Measurements from ENCODE around the gene MLLT1.

DNA sequence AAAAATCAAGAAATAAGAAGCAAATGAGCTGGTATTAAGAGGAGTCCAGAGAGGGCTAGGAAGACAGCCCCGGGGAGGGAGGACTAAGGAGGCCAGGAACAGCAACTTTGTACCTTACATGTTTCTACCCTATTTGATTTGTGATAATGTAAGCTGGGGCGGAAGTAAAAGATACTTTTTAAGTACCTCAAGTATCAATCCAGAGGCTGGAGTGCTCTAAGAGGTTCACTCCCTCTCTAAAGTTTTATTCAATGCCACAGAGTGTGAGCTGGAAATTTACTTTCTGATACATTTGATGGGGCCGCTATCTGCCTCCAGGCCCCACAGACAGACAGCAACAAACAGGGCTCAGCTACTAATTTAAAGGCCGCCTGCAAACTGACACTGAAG, 11.4 kb downstream of the MLLT1 start:
- TF ChIP-seq, protein P1, sequence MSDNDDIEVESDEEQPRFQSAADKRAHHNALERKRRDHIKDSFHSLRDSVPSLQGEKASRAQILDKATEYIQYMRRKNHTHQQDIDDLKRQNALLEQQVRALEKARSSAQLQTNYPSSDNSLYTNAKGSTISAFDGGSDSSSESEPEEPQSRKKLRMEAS (IDR thresholded peaks at IDR 0.05; ENCODE audit: low read depth, low read length), result no peak
- no peak for TF ChIP-seq POLR2A (IDR thresholded peaks at IDR 0.05; ENCODE audit: extremely low read depth, insufficient read length)
- TF ChIP-seq, protein P2, sequence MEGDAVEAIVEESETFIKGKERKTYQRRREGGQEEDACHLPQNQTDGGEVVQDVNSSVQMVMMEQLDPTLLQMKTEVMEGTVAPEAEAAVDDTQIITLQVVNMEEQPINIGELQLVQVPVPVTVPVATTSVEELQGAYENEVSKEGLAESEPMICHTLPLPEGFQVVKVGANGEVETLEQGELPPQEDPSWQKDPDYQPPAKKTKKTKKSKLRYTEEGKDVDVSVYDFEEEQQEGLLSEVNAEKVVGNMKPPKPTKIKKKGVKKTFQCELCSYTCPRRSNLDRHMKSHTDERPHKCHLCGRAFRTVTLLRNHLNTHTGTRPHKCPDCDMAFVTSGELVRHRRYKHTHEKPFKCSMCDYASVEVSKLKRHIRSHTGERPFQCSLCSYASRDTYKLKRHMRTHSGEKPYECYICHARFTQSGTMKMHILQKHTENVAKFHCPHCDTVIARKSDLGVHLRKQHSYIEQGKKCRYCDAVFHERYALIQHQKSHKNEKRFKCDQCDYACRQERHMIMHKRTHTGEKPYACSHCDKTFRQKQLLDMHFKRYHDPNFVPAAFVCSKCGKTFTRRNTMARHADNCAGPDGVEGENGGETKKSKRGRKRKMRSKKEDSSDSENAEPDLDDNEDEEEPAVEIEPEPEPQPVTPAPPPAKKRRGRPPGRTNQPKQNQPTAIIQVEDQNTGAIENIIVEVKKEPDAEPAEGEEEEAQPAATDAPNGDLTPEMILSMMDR (IDR thresholded peaks at IDR 0.05; ENCODE audit: low read depth, low read length), result no peak
